ENCODE data around the gene PTPRE.

PTPRE gene

GRCh38 chr10:128059266-128059981 lies 152.5 kb downstream of the PTPRE start:
- DNase-seq (ENCODE audit: extremely low spot score): no peak
- no peak for TF ChIP-seq CTCF (IDR thresholded peaks at IDR 0.05; ENCODE audit: control extremely low read depth, extremely low read depth, low read depth, missing control alignments)
- POLR2A ChIA-PET: no interaction called here
- CTCF ChIA-PET: interaction anchor here (1.2 to 2.5 kb wide), 6 partner anchors 10 to 205 kb away, joined by 3 to 17 read pairs (median 8); no protein-coding TSS in a partner anchor

- ChIA-PET POLR2A (no interaction called here), CTCF (interaction anchor here (1.3 to 2.5 kb wide), 3 partner anchors 9 to 205 kb away, joined by 4 to 17 read pairs (median 14); no protein-coding TSS in a partner anchor)
- TF ChIP-seq CTCF (IDR thresholded peaks at IDR 0.05; ENCODE audit: control extremely low read depth, extremely low read depth, low read depth, missing control alignments): no peak
- no peak for DNase-seq (ENCODE audit: extremely low spot score)
These were observed 153.0 kb downstream of the PTPRE start for GRCh38 chr10:128059982-128060293.

GRCh38 chr10:128060341-128061250 lies 153.7 kb downstream of the PTPRE start:
- CTCF ChIA-PET: interaction anchor here (1.6 to 17.6 kb wide), 4 partner anchors 9 to 28 kb away, joined by 10 to 335 read pairs (median 28); no protein-coding TSS in a partner anchor

GRCh38 chr10:128061306-128062300 lies 154.7 kb downstream of the PTPRE start:
- no peak for DNase-seq (ENCODE audit: extremely low spot score)
- no peak for TF ChIP-seq CTCF (IDR thresholded peaks at IDR 0.05; ENCODE audit: control extremely low read depth, extremely low read depth, low read depth, missing control alignments)

More at GRCh38 chr10:128060341-128061250, 153.7 kb downstream of the PTPRE start:
- no peak for DNase-seq (ENCODE audit: extremely low spot score)
- no peak for TF ChIP-seq CTCF (IDR thresholded peaks at IDR 0.05; ENCODE audit: control extremely low read depth, extremely low read depth, low read depth, missing control alignments)
- POLR2A ChIA-PET: no interaction called here

GRCh38 chr10:128062331-128062880 lies 155.5 kb downstream of the PTPRE start:
- no peak for DNase-seq (ENCODE audit: extremely low spot score)
- ChIA-PET POLR2A (no interaction called here), CTCF (interaction anchor here (0.7 to 17.6 kb wide), 5 partner anchors 11 to 51 kb away, joined by 3 to 335 read pairs (median 13); no protein-coding TSS in a partner anchor)
- TF ChIP-seq CTCF (IDR thresholded peaks at IDR 0.05; ENCODE audit: control extremely low read depth, extremely low read depth, low read depth, missing control alignments): no peak

More at GRCh38 chr10:128061306-128062300, 154.7 kb downstream of the PTPRE start:
- ChIA-PET POLR2A (no interaction called here), CTCF (interaction anchor here (0.6 to 17.6 kb wide), 6 partner anchors 10 to 76 kb away, joined by 3 to 335 read pairs (median 12); no protein-coding TSS in a partner anchor)
